Gastroesophageal sphincter (tissue), 4 donors: ENCODE results near the gene SGCD. TPM values are rescaled to one million over a fixed set of nuclear protein-coding genes. Genes with fewer than 3 reads are reported as not detected.

Experiments
- ATAC-seq: fragments of 150-250 bp; one replicate; pipeline ENCODE4 v1.9.1; 2016; ENCODE audit warnings: mild to moderate bottlenecking, moderate library complexity
- H3K27ac ChIP-seq, 4 donors: fragments of 200-600 bp; sonication (generic) in 3 of 4; 1 replicate in 3 of 4; 2 replicates in 1 of 4; pipeline ENCODE4 v1.5.1; 2016 to 2019
- H3K27me3 ChIP-seq: fragments of 200-600 bp; sonication (generic); one replicate; pipeline ENCODE4 v1.5.1; 2019
- H3K36me3 ChIP-seq, 2 donors: fragments of 200-600 bp; sonication (generic); one replicate each; pipeline ENCODE4 v1.5.1; 2019; ENCODE audit warnings: control low read depth in 1 of 2
- H3K4me1 ChIP-seq, 3 donors: fragments of 200-600 bp; sonication (generic); 1 replicate in 2 of 3; 2 replicates in 1 of 3; pipeline ENCODE4 v1.5.1; 2016 to 2019; ENCODE audit warnings: control low read depth in 2 of 3
- H3K4me3 ChIP-seq, 2 donors: fragments of 200-600 bp; sonication (generic); one replicate each; pipeline ENCODE4 v1.5.1; 2019; ENCODE audit warnings: mild to moderate bottlenecking in 1 of 2, moderate library complexity in 1 of 2
- H3K9me3 ChIP-seq, 3 donors: fragments of 200-600 bp; sonication (generic); one replicate each; pipeline ENCODE4 v1.5.1; 2017 to 2019; ENCODE audit warnings: control low read depth in 2 of 3
- EP300 ChIP-seq: sonication (generic); formaldehyde crosslinking; IDR thresholded peaks from one replicate; pipeline ENCODE4 v1.6.1; 2017; ENCODE audit warnings: antibody characterized with exemption, mild to moderate bottlenecking
- POLR2A ChIP-seq, 2 donors: fragments of 450-650 bp; IDR thresholded peaks; one replicate each; pipeline ENCODE4 v1.6.1; 2017; ENCODE audit warnings: antibody characterized with exemption in 2 of 2, mild to moderate bottlenecking in 2 of 2, moderate library complexity in 1 of 2
- POLR2AphosphoS5 ChIP-seq: sonication (generic); formaldehyde crosslinking; IDR thresholded peaks from one replicate; pipeline ENCODE4 v1.6.1; 2017; ENCODE audit warnings: antibody characterized with exemption
- WGBS, 2 donors: methylation state at CpG; one replicate each; pipeline ENCODE4 v1.1.5; 2018; ENCODE audit warnings: low coverage in 1 of 2; 5-methylcytosine and 5-hydroxymethylcytosine counted together
- total RNA-seq, 4 donors: library from RNA; depleted of rRNA; stranded (reverse); fragments of >200 nt; gene quantifications; one replicate each; pipeline ENCODE4 v1.1.0, GENCODE V29; 2016
- TF ChIP-seq, protein P1 (sequence below), 4 experiments: fragments of 200-600 bp in 2 of 4; fragments of 450-650 bp in 2 of 4; sonication (generic) in 1 of 4; IDR thresholded peaks; one replicate each; pipeline ENCODE4 v1.5.1; 2017 to 2019; ENCODE audit warnings: antibody characterized with exemption in 4 of 4, mild to moderate bottlenecking in 2 of 4, moderate library complexity in 2 of 4

Gene SGCD
- total RNA-seq, 4 donors from 2014 or later = 8.8 to 61.3 (median 33.7) TPM

DNA sequence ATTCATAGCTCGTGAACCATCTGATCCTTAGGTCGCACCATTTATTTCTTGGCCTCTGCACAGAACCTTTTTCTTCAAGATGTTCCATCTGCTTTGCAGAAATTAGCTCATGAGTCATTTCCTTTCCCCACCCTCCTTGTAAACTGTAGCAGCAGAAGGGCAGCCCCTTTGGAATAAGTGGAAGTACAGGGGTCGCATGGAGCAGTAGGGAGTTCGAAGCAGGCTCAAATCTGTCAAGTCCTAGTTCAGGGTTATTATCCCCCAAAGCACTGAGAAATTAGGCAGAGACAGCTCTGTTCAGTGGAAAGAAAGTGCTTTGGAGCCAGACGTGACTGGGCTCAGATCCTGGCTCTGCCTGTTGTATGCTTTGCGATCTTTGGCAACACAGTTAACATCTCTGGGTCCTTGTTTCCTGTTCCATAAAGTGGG, 84.2 kb downstream of the SGCD start:
- peak overlapping the region; percentile 61 to 84 (median 73) for H3K27ac ChIP-seq
- 3 to 12% methylated on average over 4 of the region's 6 CpGs for WGBS, 2 donors
- peak overlapping the region; percentile 30 to 31 for H3K4me3 ChIP-seq
- H3K36me3 ChIP-seq = no peaks in the 10 kb centered on the region
- H3K27me3 ChIP-seq = no peaks in the 10 kb centered on the region
- H3K9me3 ChIP-seq = no peaks in the 10 kb centered on the region
- H3K4me1 ChIP-seq = peaks cover 9 to 69% (median 11%) of the 10 kb centered on the region in 3 donors
- peak; percentile 64 for ATAC-seq
- TF ChIP-seq EP300 (no peak), POLR2AphosphoS5 (no peak)

DNA sequence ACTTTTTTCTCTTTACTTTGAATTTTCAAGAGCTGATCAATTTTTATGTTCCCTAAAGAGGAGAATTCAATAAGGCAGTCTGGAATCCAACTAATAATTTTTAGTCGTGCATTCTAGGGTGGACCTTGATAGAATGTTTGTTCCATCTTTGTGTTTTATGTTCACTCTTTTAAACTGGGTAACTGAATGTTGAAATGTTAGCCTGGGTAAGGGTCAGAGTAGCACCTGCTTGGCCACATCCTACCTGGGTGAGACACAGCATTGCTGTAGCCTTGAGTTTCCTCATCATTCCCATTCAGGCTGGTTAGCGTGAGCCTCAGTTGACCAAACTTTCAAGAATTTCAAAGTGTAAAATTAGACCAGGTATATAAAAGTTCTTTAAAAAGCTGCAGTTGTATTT, 85.0 kb downstream of the SGCD start:
- peaks cover 9 to 66% (median 11%) of the 10 kb centered on the region in 3 donors for H3K4me1 ChIP-seq
- H3K4me3 ChIP-seq = no peak overlapping the region
- H3K9me3 ChIP-seq = no peaks in the 10 kb centered on the region
- TF ChIP-seq POLR2A (IDR thresholded peaks at IDR 0.05) (no peak), EP300 (no peak), POLR2AphosphoS5 (no peak)
- TF ChIP-seq, protein P1, sequence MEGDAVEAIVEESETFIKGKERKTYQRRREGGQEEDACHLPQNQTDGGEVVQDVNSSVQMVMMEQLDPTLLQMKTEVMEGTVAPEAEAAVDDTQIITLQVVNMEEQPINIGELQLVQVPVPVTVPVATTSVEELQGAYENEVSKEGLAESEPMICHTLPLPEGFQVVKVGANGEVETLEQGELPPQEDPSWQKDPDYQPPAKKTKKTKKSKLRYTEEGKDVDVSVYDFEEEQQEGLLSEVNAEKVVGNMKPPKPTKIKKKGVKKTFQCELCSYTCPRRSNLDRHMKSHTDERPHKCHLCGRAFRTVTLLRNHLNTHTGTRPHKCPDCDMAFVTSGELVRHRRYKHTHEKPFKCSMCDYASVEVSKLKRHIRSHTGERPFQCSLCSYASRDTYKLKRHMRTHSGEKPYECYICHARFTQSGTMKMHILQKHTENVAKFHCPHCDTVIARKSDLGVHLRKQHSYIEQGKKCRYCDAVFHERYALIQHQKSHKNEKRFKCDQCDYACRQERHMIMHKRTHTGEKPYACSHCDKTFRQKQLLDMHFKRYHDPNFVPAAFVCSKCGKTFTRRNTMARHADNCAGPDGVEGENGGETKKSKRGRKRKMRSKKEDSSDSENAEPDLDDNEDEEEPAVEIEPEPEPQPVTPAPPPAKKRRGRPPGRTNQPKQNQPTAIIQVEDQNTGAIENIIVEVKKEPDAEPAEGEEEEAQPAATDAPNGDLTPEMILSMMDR (IDR thresholded peaks at IDR 0.05) = no peak
- peak; percentile 25 for ATAC-seq
- no peaks in the 10 kb centered on the region for H3K27me3 ChIP-seq
- peak overlapping the region; percentile 61 to 84 (median 73) for H3K27ac ChIP-seq
- H3K36me3 ChIP-seq = no peaks in the 10 kb centered on the region
- WGBS, 2 donors = 67 to 73% methylated on average over 2 of the region's 2 CpGs

DNA sequence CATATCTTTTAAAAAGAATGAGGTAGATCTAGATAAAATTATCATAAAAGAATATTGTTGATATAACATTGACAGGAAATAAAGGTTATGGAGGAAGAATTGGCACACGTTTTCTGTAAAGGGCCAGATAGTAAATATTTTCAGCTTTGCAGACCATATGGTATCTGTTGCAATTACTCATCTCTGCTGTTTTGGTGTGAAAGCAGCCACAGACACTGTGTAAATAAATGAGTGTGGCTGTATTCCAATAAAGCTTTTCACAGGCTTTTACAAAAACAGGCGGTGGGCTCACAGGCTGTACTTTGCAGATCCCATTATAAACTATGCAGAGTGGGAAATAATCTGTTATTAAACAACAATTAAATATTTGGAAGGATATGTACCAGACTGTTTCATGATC, 87.4 kb downstream of the SGCD start:
- H3K27ac ChIP-seq = no peak overlapping the region
- TF ChIP-seq POLR2AphosphoS5 = no peak
- TF ChIP-seq POLR2A (IDR thresholded peaks at IDR 0.05) = no peak
- TF ChIP-seq, protein P1 (IDR thresholded peaks at IDR 0.05) = no peak
- no peak for TF ChIP-seq EP300
- H3K36me3 ChIP-seq = no peaks in the 10 kb centered on the region
- H3K9me3 ChIP-seq = no peaks in the 10 kb centered on the region
- no peak for ATAC-seq
- no peaks in the 10 kb centered on the region for H3K27me3 ChIP-seq
- H3K4me3 ChIP-seq = no peak overlapping the region
- peaks cover 9 to 78% (median 11%) of the 10 kb centered on the region in 3 donors for H3K4me1 ChIP-seq
- 17 to 26% methylated on average over 2 of the region's 2 CpGs for WGBS, 2 donors

DNA sequence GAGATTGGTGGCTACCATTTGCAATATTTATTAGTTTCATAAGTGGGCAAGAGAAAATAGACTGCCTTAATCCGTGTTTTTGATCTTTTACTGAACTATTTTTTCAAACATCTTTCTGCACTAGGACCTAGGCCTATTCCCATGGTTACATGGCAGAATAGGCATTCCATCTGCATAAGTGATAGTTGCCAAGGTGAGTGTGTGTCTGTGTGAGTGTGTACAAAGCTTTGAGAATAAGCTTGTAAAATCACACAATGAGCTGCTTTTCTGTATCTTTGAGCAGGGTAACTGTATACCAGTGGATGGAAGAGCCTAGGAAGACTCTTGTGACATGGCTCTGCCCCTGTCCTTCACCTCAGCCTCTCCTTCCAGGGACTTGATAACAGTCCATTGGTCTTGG, 92.7 kb downstream of the SGCD start:
- Histone ChIP-seq H3K27ac (no peak overlapping the region), H3K4me1 (peaks cover 0 to 28% (median 3%) of the 10 kb centered on the region in 3 donors), H3K4me3 (no peak overlapping the region), H3K9me3 (no peaks in the 10 kb centered on the region), H3K27me3 (no peaks in the 10 kb centered on the region), H3K36me3 (no peaks in the 10 kb centered on the region)
- WGBS, 2 donors = 75 to 93% methylated on average over 1 of the region's 1 CpG
- TF ChIP-seq EP300 = no peak
- no peak for TF ChIP-seq POLR2A (IDR thresholded peaks at IDR 0.05)
- TF ChIP-seq, protein P1 (IDR thresholded peaks at IDR 0.05) = no peak
- no peak for TF ChIP-seq POLR2AphosphoS5
- no peak for ATAC-seq

DNA sequence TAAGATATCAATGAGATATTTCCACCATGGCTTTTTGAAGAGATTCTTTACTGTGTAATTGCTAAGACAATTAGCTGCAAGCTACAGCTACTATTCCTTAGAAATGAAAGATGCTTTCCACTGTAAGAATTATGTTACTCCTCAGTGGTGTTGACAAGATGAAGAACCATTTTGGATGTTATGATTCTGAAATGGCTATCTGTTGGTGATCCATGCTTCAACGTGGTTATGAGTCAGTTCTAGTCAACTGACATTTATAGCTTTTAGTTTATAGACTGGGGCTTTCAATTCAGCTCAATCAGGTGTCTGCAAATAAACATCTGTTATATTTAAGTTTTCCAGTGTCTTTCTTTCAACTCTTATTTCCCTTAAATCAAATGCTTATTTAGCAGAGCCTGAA, 93.7 kb downstream of the SGCD start:
- ATAC-seq = no peak
- H3K4me3 ChIP-seq = no peak overlapping the region
- TF ChIP-seq EP300 (no peak), POLR2A (IDR thresholded peaks at IDR 0.05) (no peak), POLR2AphosphoS5 (no peak)
- TF ChIP-seq, protein P1 (IDR thresholded peaks at IDR 0.05) = no peak
- H3K36me3 ChIP-seq = no peaks in the 10 kb centered on the region
- WGBS, 2 donors = 15 to 18% methylated on average over 1 of the region's 1 CpG
- H3K27me3 ChIP-seq = no peaks in the 10 kb centered on the region
- no peaks in the 10 kb centered on the region for H3K9me3 ChIP-seq
- peak overlapping the region in 1 of 4 donors; percentile 18 for H3K27ac ChIP-seq
- H3K4me1 ChIP-seq = peaks cover 0 to 18% (median 0%) of the 10 kb centered on the region in 3 donors
